ENCODE results near the gene EP300. TPM values are rescaled to one million over a fixed set of nuclear protein-coding genes. Genes with fewer than 3 reads are reported as not detected.

The EP300 gene
- total RNA-seq, 1 donor from 2014 or later, result 47.7 TPM

DNA sequence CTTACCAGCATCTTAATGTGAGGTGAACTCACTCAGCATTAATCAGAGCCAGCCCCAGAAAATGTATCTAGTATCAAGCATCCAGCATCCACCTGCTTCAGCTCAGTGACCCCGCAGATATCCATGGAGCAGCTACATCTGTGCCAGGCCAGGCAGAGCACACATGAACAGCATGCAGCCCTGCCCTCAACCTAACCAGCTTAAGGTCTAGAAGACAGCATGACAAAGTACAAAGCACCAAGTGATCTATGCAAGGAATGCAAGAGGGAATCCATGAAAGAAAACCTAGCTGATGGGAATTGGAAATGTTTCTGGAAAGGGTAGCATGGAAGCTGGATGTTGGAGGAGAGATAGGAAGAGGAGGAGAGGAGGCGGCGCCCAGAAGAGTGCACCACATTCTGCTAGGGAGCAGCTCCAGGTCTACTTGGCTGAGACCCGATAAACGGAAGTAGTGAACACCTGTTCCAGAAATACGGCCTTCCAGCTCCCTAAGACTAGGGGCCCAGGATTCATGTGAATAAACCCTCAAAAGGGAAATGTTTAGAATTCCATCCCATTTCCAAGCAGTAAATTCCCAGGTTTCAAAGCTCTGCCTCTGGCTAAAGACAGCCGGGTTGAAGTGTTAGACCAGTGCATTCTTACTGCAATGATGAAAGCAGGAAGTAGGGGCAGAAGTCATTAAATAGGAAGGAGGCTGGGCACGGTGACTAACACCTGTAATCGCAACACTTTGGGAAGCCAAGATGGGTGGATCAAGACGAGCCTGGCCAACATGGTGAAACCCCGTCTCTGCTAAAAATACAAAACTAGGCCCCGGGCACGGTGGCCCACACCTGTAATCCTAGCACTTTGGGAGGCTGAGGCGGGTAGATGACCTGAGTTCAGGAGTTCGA lies 89.2 kb downstream of the EP300 start:
- peaks cover 24 to 25% of the 10 kb centered on the region in 2 donors for H3K36me3 ChIP-seq
- TF ChIP-seq, protein P1, sequence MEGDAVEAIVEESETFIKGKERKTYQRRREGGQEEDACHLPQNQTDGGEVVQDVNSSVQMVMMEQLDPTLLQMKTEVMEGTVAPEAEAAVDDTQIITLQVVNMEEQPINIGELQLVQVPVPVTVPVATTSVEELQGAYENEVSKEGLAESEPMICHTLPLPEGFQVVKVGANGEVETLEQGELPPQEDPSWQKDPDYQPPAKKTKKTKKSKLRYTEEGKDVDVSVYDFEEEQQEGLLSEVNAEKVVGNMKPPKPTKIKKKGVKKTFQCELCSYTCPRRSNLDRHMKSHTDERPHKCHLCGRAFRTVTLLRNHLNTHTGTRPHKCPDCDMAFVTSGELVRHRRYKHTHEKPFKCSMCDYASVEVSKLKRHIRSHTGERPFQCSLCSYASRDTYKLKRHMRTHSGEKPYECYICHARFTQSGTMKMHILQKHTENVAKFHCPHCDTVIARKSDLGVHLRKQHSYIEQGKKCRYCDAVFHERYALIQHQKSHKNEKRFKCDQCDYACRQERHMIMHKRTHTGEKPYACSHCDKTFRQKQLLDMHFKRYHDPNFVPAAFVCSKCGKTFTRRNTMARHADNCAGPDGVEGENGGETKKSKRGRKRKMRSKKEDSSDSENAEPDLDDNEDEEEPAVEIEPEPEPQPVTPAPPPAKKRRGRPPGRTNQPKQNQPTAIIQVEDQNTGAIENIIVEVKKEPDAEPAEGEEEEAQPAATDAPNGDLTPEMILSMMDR (IDR thresholded peaks at IDR 0.05), result no peak
- no peak overlapping the region for H3K4me3 ChIP-seq
- peak overlapping the region in 1 of 2 donors; percentile 40 for H3K27ac ChIP-seq
- H3K9me3 ChIP-seq, result no peaks in the 10 kb centered on the region
- no peak for DNase-seq (ENCODE audit: low spot score in 2 of 2)
- no peaks in the 10 kb centered on the region for H3K4me1 ChIP-seq
- no peaks in the 10 kb centered on the region for H3K27me3 ChIP-seq
- intact Hi-C loops (cut with DNase I), result no loop called here

DNA sequence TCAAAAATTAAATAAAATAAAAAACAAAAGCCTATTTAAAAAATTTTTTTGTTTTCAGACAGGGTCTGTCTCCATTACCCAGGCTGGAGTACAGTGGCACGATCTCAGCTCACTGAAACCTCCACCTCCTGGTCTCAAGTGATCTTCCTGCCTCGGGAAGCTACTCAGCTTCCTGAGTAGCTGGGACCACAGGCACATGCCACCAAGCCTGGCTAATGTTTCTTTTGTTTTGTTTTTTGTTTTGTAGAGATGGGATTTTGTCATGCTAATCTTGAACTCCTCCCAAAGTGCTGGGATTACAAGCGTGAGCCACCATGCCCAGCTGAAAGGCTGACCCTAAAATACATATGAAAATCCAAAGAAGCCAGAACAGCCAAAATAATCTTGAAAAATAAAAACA lies 92.3 kb downstream of the EP300 start:
- TF ChIP-seq, protein P1 (IDR thresholded peaks at IDR 0.05), result no peak
- no peak for DNase-seq (ENCODE audit: low spot score in 2 of 2)
- H3K36me3 ChIP-seq, result no peaks in the 10 kb centered on the region
- intact Hi-C loops (cut with DNase I), result no loop called here
- H3K27me3 ChIP-seq, result no peaks in the 10 kb centered on the region
- H3K9me3 ChIP-seq, result no peaks in the 10 kb centered on the region
- H3K4me3 ChIP-seq, result no peak overlapping the region
- no peaks in the 10 kb centered on the region for H3K4me1 ChIP-seq
- no peak overlapping the region for H3K27ac ChIP-seq

GRCh38 chr22:41191467-41191866 lies 99.1 kb downstream of the EP300 start:
- no peak overlapping the region for H3K27ac ChIP-seq
- H3K4me1 ChIP-seq, result no peaks in the 10 kb centered on the region
- H3K9me3 ChIP-seq, result no peaks in the 10 kb centered on the region
- no peak overlapping the region for H3K4me3 ChIP-seq
- no peaks in the 10 kb centered on the region for H3K27me3 ChIP-seq
- peak in 1 of 2 donors; percentile 8 for DNase-seq (ENCODE audit: low spot score in 2 of 2)
- intact Hi-C loops (cut with DNase I), result no loop called here
- TF ChIP-seq, protein P1 (IDR thresholded peaks at IDR 0.05), result no peak
- H3K36me3 ChIP-seq, result no peaks in the 10 kb centered on the region

- H3K4me3 ChIP-seq, result no peak overlapping the region
- TF ChIP-seq, protein P1 (IDR thresholded peaks at IDR 0.05), result no peak
- H3K9me3 ChIP-seq, result no peaks in the 10 kb centered on the region
- no peaks in the 10 kb centered on the region for H3K36me3 ChIP-seq
- intact Hi-C loops (cut with DNase I), result no loop called here
- DNase-seq (ENCODE audit: low spot score in 2 of 2), result no peak
- H3K27ac ChIP-seq, result no peak overlapping the region
- no peaks in the 10 kb centered on the region for H3K27me3 ChIP-seq
- H3K4me1 ChIP-seq, result peaks cover 0 to 2% of the 10 kb centered on the region in 2 donors
Measured at GRCh38 chr22:41193829-41194228, 101.4 kb downstream of the EP300 start.

- Histone ChIP-seq H3K4me1 (peaks cover 0 to 2% of the 10 kb centered on the region in 2 donors), H3K9me3 (no peaks in the 10 kb centered on the region), H3K27ac (no peak overlapping the region), H3K27me3 (no peaks in the 10 kb centered on the region), H3K36me3 (no peaks in the 10 kb centered on the region), H3K4me3 (peak overlapping the region; percentile 61 to 78)
- TF ChIP-seq, protein P1 (IDR thresholded peaks at IDR 0.05), result peak in 2 of 3 experiments; percentile 3 to 13
- DNase-seq (ENCODE audit: low spot score in 2 of 2), result peak in 1 of 2 donors; percentile 91
- intact Hi-C loops (cut with DNase I), result loop anchor here (1.0 to 2.0 kb wide), 2 partner anchors 8 to 247 kb away; partner anchors contain the start of genes L3MBTL2 and RBX1
Measured at GRCh38 chr22:41197038-41197972, 104.9 kb downstream of the EP300 start.
